HG02884 (cell line): ENCODE results near the gene ARHGEF19.

ENCODE experiments used
- ATAC-seq: cut with Tn5 transposase; IDR thresholded peaks from one replicate; pipeline ENCODE4 v1.9.1; 2021; ENCODE audit warnings: mild to moderate bottlenecking, moderate library complexity; ENCODE audit not compliant: unreplicated experiment

The ARHGEF19 gene

GRCh38 chr1:16152481-16153087 lies 59.9 kb downstream of the ARHGEF19 start:
- ATAC-seq: no peak

DNA sequence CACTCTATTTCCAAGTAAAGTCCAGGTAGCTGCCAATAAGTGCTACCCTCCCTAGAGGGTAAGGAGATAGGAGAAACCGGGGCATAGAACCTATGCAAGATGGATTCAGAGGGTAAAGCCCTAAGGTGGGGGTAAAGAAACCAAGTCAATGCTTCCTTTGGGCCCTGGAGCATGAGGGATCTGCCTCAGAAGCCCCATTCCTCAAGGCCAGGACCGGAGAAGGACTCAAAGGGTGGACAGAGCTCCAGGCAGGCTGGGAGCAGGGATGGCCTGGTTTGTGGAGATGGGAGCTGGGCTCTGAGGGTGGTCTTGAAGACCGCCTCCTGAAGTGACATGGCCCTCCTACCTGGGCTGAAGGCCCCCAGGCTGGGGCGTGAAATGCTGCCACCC lies 60.5 kb downstream of the ARHGEF19 start:
- no peak for ATAC-seq

DNA sequence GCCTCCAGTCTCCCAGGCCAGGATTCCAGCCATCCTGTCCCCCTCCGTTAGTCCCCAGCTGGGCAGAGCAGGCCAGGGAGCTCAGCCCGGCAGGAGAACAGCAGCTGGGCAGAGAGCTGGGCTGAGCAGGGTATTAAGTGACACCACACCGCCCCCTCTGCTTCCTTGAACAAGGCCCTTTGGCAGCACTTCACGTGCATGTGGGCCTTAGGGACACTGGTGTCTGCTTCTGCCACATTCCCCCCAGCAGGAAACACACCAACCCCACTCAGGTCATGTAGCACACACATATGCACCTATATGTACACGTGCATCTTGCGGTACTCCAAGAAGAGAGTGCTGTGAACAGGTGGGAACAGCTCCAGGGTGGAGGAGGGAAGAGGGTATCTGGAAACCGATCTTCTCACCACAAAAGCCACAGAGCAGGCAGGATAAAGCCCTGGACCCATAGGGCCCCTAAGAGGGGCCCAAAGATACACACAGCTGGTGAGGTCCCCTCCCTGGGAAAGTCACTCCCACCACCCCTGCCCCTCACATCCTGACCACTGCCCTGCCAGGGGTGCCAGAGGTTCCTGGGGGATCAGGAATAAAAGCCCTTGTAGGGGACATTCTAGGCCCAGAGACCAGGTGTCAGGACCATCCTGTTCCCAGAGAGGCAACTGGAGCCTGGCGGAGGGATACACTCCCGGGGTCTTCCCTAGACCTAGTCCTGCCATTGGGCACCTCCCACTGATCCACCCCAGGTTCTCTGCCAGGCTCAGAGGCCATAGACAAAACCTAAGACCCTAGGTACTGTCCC lies 61.1 kb downstream of the ARHGEF19 start:
- ATAC-seq: no peak

- no peak for ATAC-seq
Measured at GRCh38 chr1:16150508-16150907, 61.9 kb downstream of the ARHGEF19 start.

DNA sequence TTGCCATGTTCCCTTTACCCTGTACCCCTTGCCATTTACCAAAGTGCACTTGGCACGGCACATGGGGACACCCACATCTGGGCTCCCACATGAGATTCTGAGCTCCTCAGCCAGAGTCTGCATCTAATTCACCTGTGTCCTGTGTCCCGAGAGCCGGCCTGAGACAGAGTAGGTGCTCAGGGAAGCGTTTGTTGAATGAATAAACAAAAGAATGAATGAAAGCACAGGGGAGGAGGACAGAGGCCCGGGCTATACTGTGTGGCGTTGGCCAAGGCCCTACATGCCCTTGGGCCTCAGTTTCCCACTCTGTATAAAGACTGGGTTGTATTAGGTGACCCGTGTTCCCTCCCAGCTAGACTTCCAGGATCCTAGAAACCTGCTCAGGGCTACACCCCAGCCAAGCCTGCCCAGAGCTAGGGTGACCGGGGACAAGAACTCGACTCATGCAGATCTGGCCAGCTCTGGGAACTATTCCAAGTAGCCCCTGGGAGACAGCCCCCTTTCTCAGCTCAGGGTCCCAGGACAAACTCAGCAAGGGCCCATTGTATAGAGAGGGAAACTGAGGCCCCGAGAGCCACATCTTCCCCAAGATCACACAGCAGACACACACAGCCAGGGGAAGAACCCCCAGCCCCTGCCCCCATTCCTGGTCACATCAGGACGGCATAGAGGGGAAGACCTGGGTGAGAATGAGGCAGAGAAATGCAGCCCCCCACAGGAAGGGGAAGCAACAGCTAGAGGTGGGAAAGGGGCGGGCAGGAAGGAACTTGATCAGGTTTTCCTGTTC lies 62.6 kb downstream of the ARHGEF19 start:
- no peak for ATAC-seq

DNA sequence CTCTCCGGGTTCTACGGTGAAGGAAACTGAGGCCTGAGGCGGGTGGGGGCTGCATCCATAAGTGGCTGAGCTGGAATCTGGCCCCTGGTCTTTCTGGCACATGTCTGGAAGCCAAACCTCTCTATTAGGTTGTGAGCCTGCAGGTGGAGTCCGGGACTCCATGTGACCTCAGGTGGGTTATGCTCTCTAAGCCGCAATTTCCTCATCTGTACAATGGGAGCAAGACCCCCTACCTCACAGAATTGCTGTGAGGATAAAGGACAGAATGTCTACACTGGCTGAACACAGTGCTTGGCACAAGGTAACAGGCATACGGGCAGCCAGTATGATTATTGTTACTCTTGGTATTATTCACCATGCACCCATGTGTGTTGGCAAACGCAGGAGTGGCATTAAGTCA lies 63.3 kb downstream of the ARHGEF19 start:
- ATAC-seq: no peak

DNA sequence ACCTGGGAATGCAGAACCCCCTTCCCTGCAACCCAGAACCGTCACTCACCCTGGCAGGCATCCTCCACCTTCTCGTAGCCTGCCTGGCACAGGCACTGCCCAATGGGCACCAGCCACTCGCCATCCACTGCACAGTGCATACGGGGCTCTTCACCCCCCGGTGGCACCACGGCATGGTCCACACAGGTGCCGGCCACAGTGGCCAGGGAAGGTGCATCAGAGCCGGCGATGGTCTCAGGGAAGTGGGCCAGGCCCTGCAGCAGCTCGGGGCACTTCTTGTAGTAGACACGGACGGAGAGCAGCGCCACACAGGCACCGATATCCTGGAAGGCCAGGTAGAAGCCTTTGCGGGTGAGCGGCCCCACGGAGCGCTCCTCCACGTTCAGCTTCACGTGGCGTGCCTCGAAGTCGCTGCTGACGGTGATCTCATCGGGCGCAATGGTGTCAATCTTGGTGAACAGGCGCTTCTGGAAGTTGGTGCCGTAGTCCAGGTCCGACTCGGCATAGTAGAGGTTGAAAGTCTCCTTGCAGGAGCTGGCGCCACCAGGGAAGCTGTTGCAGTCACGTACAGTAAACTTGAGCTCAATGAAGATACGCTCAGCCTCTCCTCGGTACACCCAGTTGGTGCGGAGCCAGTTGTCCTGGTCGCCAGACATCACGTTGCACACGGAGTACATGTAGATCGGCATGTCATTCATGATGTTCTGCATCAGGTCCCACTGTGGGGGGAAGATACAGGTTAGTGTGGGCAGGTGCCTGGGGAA lies 63.9 kb downstream of the ARHGEF19 start:
- ATAC-seq: no peak
